NCI-H446 treated with DMSO at 0.1 percent for 48 hours (cell line): Measurements from ENCODE around the gene MYOM3.

Source experiments
- DNase-seq: peaks from one replicate; lab custom pipeline; 2025; lab: John Stamatoyannopoulos, UW

The MYOM3 gene

GRCh38 chr1:24138476-24139221 lies 26.7 kb upstream of the MYOM3 start:
- no peak for DNase-seq

GRCh38 chr1:24136956-24137539 lies 25.1 kb upstream of the MYOM3 start:
- DNase-seq, result no peak

GRCh38 chr1:24134376-24134775 lies 22.4 kb upstream of the MYOM3 start:
- DNase-seq, result no peak

- no peak for DNase-seq
Measured at GRCh38 chr1:24133819-24134218, 21.9 kb upstream of the MYOM3 start.

GRCh38 chr1:24130385-24130784 lies 18.4 kb upstream of the MYOM3 start:
- DNase-seq, result no peak

- no peak for DNase-seq
Measured at GRCh38 chr1:24127801-24128363, 15.9 kb upstream of the MYOM3 start.

- DNase-seq, result no peak
Measured at GRCh38 chr1:24127134-24127800, 15.3 kb upstream of the MYOM3 start.

GRCh38 chr1:24126672-24127023 lies 14.7 kb upstream of the MYOM3 start:
- no peak for DNase-seq

- no peak for DNase-seq
Measured at GRCh38 chr1:24126018-24126671, 14.2 kb upstream of the MYOM3 start.

GRCh38 chr1:24125456-24125855 lies 13.5 kb upstream of the MYOM3 start:
- no peak for DNase-seq

GRCh38 chr1:24124980-24125379 lies 13.0 kb upstream of the MYOM3 start:
- no peak for DNase-seq

GRCh38 chr1:24123611-24124010 lies 11.7 kb upstream of the MYOM3 start:
- no peak for DNase-seq

GRCh38 chr1:24122776-24123175 lies 10.8 kb upstream of the MYOM3 start:
- no peak for DNase-seq

GRCh38 chr1:24121406-24121805 lies 9.5 kb upstream of the MYOM3 start:
- no peak for DNase-seq

- no peak for DNase-seq
Measured at GRCh38 chr1:24120965-24121364, 9.0 kb upstream of the MYOM3 start.

GRCh38 chr1:24119859-24120756 lies 8.2 kb upstream of the MYOM3 start:
- no peak for DNase-seq

- DNase-seq, result no peak
Measured at GRCh38 chr1:24119489-24119858, 7.5 kb upstream of the MYOM3 start.

GRCh38 chr1:24118410-24119242 lies 6.7 kb upstream of the MYOM3 start:
- no peak for DNase-seq

- no peak for DNase-seq
Measured at GRCh38 chr1:24117722-24118409, 5.9 kb upstream of the MYOM3 start.

GRCh38 chr1:24117132-24117531 lies 5.2 kb upstream of the MYOM3 start:
- no peak for DNase-seq
